HG02938 (cell line): ENCODE results near the gene PGC.

Experiments used
- ATAC-seq: cut with Tn5 transposase; IDR thresholded peaks from one replicate; pipeline ENCODE4 v1.9.1; 2021; ENCODE audit warnings: mild to moderate bottlenecking, moderate library complexity; ENCODE audit not compliant: unreplicated experiment

PGC gene

GRCh38 chr6:41747256-41748101 is at the start of gene PGC:
PGC (minus strand) TSS chr6:41747397; CDS start chr6:41747334, 63 bp downstream.
- ATAC-seq = no peak

GRCh38 chr6:41796474-41796873 is 49.3 kb upstream of the PGC start:
- ATAC-seq = no peak

GRCh38 chr6:41791984-41792383 is 44.8 kb upstream of the PGC start:
- no peak for ATAC-seq

GRCh38 chr6:41791305-41791704 is 44.1 kb upstream of the PGC start:
- no peak for ATAC-seq

DNA sequence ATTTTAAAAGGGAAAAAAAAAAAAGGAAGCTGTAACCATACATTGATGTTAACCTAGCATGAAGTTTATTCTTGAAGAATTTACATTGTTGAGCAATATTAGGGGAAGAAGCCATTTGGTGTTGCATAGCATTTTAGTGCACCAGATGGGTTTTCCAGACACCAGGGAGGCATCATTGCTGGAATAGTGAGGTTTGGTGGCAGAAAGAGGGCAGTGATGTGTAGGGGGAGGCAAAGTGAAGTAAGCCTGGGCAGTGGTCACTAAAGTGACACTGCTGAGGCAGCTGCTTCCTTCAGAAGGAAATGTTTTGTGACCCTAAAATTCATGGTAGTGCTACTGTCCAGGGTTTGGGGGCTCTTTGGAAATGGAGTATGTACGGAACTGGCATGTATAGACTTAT is 42.8 kb upstream of the PGC start:
- ATAC-seq = no peak

GRCh38 chr6:41789390-41789724 is 42.2 kb upstream of the PGC start:
- ATAC-seq = no peak

DNA sequence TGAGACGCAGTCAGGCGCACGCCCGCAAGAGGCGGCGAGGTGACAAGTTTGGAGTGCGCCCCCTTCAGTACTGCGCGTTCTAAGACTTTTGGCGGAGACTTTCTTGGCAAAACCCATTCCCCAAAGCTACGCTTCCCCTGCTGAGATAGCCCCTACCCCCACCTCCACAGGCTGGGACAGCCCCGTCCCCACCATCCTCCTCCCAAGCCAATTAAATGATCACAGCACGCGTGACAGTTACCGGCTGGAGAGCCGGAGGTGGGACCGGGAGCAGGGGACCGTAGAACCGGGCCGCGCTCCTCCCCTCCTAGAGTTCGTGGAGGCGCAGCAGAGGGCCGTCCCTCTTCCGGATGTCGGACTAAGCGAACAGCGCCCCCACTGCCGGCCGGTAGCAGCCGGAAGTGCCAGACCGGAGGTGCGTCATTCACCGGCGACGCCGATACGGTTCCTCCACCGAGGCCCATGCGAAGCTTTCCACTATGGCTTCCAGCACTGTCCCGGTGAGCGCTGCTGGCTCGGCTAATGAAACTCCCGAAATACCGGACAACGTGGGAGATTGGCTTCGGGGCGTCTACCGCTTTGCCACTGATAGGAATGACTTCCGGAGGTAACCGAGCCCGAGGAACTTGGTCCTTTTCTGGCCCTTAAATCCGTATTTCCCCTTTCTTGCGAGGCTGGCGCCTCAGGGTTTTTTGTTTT is 40.2 kb upstream of the PGC start, which contains the start of gene TOMM6:
Gene TOMM6, plus strand, starts transcription at position 476 of the 699 bp plus-strand sequence. Its CDS starts 4 bp downstream, at position 480.
- ATAC-seq = peak; percentile 78

- peak; percentile 40 for ATAC-seq
These were observed 39.4 kb upstream of the PGC start for GRCh38 chr6:41786451-41787218.

- no peak for ATAC-seq
These were observed 38.7 kb upstream of the PGC start for GRCh38 chr6:41785689-41786450.

DNA sequence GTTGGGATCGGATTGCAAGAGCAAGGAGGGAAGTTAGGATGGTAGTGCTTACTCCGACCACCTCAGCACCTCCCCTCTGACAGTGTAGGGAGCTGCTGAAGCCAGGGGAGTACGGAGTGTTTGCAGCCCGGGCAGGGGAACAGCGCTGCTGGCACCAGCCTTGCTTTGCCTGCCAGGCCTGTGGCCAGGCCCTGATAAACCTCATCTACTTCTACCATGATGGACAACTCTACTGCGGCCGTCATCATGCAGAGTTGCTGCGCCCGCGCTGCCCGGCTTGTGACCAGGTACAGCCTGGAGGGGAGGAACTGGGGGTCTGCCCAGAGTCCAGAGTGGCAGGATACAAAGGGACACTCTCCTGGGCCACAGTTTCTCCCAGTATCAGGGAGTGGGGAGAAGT is 38.1 kb upstream of the PGC start:
- ATAC-seq = no peak

DNA sequence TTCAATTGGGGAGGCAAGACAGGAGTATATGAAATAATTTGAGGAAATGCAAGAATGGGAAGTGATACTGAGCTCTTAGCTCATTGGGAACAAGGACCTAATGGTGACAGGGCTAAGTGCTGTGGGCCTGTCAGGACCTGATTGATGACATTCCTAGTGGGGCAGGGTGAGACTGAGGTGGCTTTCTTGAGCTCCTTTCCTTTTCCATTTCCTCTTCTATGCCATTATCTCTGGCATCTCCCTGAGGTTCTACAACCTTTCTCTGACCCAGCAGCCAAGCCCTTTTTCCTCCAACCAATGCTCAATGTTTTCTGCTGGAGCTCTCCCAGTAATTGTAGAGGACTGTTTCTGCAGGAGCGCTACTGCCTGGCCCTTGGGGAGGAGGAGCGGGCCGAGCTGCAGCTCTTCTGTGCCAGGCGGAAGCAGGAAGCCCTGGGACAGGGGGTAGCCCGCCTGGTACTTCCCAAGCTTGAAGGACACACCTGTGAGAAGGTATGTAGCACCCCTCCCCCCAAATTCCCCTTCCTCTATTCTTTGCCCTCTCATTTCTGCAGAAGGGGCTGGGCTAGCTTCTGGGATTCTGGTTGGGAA is 37.5 kb upstream of the PGC start:
- ATAC-seq = no peak

DNA sequence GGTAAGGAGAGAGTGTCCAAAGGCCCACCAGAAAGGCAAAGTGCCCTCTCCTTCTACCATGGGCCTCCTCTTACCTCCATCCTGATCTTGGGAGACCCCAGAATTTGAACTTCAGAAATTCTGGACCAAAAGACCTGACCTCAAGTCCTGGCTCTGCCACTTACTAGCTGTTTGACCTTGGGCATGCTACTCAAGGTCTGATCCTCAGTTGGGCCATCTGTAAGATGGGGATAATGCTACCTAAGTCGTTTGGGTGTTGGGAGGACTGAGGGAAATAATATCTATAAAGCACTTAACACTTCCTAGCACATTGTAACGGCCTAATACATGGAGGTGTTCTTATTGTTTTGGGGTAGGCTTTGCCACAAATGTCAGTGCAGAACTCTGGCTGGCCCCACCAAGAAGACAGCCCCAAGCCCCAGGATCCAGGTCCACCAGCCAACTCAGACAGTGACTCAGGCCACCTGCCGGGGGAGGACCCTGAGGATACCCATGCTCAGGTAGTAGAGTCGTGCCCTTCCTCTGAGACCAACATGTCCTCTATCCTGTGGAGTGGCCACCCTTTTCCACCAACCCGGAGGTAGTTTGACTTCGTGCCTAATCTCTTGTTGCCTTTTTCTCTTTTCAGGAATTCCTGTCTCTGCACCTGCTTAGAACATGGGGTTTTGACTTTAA is 36.0 kb upstream of the PGC start:
- no peak for ATAC-seq

DNA sequence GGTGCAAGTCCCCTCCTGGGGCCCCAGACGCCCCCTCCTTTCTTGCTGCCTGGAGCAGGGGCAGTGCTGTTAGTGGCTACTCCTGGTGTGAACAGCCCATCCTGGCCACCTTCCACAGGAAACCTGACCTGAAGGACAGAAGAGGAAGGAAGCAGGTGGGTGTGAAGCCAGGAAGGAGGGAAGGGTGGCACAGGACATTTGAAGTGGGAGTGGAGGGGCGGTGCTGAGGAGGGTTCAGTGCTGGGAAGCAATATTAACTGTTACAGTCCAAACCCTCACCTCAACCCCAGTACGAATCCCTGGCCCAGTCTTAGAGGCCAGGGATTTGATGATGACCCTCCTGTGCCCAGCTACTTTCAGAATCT is 34.2 kb upstream of the PGC start:
- ATAC-seq = no peak

DNA sequence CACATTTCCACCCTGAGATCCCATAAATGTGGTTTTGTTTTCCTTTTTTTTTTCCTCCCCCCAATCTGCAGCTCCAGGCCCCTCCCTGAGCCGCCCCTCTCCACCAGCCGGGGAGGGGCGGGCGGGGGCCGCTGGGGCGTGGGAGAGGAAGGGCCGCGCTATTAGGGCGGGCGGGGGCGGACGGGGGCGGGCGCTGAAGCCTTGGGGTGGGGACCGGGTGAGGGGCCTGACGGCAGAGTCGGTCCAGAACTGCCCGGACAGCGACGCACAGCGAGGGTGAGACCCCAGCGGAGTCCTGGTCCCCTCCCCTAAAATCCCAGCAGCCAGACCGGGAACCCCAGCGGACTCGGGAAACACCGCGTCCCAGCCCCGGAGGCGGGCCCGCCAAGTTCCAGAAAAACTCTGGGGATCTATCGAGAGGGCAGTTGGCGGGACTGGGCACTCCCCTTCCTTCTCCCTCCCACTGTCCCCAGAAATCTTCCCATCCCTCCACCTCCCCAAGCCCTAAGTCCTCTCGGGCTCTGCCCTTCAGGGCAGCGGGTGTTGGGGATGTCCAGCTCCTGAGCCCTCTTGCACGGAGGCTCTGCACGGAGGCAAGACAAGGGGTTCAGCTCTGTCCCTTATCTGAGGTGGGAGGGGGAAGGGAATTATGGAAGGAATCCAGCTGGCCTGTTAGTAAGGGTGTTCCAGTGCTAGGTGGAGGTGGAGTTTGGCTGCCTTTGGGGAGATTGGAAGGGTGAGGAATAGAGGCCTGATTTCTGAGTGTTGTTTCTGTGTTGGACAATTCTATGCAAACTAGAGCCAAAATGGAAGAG is 33.6 kb upstream of the PGC start, which contains the start of gene PRICKLE4:
Gene PRICKLE4, plus strand, starts transcription at position 232 of the 815 bp plus-strand sequence. CDS start 2,692 bp downstream, outside the sequence.
- ATAC-seq = no peak

DNA sequence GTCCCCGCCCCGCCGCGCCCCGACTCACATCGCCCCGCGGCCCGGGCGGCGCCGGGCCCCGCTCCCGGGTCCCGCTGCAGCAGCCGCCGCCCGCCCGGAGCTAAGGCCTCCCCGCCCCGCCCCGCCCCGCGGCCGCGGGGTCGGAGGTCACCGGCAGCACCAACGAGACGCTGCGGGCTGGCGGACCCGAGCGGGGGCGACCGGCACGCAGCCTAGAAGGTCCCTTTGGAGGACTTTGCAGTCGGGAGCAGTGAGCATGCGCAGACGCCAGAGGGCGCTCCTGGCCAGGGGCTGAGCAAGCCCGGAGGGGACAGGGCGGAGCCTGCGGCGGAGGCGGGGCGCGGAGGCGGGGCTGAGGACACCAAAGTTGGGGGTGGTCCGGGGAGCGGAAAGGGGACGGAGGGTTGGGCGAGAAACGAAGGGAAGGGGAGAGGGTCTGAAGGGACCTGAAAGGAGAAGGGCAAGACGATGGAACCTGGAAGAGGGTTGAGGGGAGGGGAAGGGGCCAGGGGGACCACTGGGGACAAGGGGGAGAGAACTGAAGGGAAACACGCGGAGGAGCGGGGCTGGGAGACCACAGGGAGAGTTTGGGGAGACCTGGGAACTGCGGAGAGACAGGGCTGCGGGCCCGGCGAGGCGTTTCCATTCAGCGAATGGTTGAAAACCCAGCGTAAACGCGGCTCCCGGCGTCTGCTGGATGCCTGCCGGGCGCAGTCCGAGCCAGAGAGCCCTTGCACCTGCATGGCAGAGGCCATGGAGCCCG is 32.8 kb upstream of the PGC start, which contains the start of gene FRS3:
Gene FRS3, minus strand, starts transcription at position 113 of the 763 bp plus-strand sequence. CDS start 2,913 bp downstream, outside the sequence.
- peak; percentile 97 for ATAC-seq

DNA sequence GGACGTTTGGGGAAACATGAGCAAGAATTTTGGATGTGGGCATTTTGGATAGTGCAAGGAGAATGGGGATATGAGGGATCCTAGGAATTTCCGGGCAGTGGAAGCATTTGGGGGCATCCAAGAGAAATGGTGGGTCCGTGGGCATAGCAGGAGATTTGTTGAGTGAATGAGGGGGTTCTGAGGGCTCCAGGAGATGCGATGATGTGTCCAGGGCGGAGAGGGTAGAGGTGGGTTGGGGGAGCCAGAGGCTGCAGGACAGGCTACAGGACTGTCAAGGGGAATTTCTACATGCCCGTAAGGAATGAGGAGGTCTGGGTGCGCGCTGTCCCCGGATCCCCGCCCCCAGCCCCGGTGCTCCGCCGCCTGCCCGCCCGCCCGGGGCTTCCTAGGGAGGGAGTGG is 32.1 kb upstream of the PGC start:
- peak; percentile 21 for ATAC-seq

DNA sequence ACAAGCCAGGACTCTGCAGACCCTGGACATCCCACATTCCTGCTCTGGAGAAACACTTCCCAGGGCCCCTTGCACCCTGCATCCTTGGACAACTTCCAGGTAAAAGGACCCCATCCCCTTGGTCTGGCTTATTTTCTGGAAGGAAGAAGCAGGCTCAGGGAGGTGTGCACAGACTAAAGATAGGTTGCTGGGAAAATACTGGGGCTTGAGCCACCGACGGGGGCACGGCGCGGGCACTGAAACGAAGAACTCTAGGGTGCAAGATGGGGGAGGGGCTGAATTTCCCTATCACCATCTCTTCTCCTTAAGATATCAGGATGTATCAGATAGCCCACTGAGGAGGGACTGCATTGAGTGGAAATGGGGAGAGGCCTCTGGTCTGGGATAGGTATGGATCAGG is 31.7 kb upstream of the PGC start:
- ATAC-seq = no peak
